GM19468 (cell line): Measurements from ENCODE around the gene DRAM1.

Source experiments
- ATAC-seq: cut with Tn5 transposase; IDR thresholded peaks from one replicate; pipeline ENCODE4 v1.9.1; 2021; ENCODE audit warnings: mild to moderate bottlenecking, moderate library complexity, moderate number of reproducible peaks; ENCODE audit not compliant: unreplicated experiment; ENCODE audit errors: extremely low read depth

DRAM1 gene

DNA sequence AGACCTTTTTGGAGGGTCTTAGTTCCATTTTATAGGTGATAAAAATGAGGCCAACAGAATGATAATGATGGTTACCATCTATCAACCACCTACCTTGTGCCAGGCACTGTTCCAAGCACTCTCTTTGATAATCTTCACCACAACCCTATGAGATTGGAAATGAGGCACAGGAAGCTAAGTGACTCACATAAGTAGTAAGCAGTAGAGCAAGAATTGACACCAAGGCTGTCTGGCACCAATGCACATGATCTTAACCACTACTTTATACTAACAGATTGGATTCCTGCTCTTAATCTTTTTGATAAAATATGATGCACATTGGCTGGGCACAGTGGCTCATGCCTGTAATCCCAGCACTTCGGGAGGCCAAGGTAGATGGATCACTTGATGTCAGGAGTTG lies 91.4 kb downstream of the DRAM1 start:
- no peak for ATAC-seq
